A549 (cell line): ENCODE results near the gene RAB5A.

Experiments
- BHLHE40 ChIP-seq: IDR thresholded peaks from 2 replicates; pipeline ENCODE4 v1.6.1; 2012; ENCODE audit warnings: low read depth, low read length, inconsistent platforms
- CTCF ChIP-seq: fragments of >200 bp; sonication (Bioruptor Twin); formaldehyde crosslinking; IDR thresholded peaks from 3 replicates; pipeline ENCODE4 v1.5.1; 2016
- MAX ChIP-seq: IDR thresholded peaks from 2 replicates; pipeline ENCODE4 v1.6.1; 2012
- RCOR1 ChIP-seq: fragments of 150-350 bp; IDR thresholded peaks from 2 replicates; pipeline ENCODE4 v1.6.1; 2014; ENCODE audit warnings: antibody characterized with exemption, low read length, low read depth
- SMC3 ChIP-seq: fragments of >200 bp; sonication (Bioruptor Twin); formaldehyde crosslinking; IDR thresholded peaks from 3 replicates; pipeline ENCODE4 v1.6.1; 2018; ENCODE audit warnings: inconsistent platforms

- TF ChIP-seq CTCF, result no peak
- no peak for TF ChIP-seq SMC3
- no peak for TF ChIP-seq RCOR1
- no peak for TF ChIP-seq BHLHE40
- no peak for TF ChIP-seq MAX
Measured at GRCh38 chr3:20027136-20027535, 80.2 kb downstream of the RAB5A start.
